SK-N-SH (cell line): ENCODE data around the gene CELF2. TPM values are rescaled to one million over a fixed set of nuclear protein-coding genes. Genes with fewer than 3 reads are reported as not detected.

Experiments
- CTCF ChIA-PET: fragments of 300-600, 350-600 bp; formaldehyde crosslinking; extraction: SDS; loops from one replicate; lab custom pipeline; 2021; lab: Yijun Ruan, JAX
- POLR2A ChIA-PET: fragments of 350-600 bp; sonication (Branson Sonifier 250); formaldehyde crosslinking; extraction: SDS; loops from one replicate; lab custom pipeline; 2020; ENCODE audit warnings: antibody characterized with exemption, inconsistent platforms; lab: Yijun Ruan, JAX
- DNase-seq: peaks from one replicate; pipeline ENCODE4 v3.0.0; 2012
- H2AFZ ChIP-seq: fragments of 200-600 bp; sonication (generic); 2 replicates; pipeline ENCODE4 v1.8.1; 2016; ENCODE audit warnings: antibody characterized with exemption, mild to moderate bottlenecking, low read depth
- H3F3A ChIP-seq: fragments of 200-600 bp; sonication (generic); replicated peaks from 2 replicates; pipeline ENCODE3; 2016; ENCODE audit warnings: antibody characterized with exemption, mild to moderate bottlenecking; ENCODE audit not compliant: insufficient read depth
- H3K27ac ChIP-seq, 2 experiments: fragments of 200-500 bp in 1 of 2; fragments of 200-600 bp in 1 of 2; sonication (Bioruptor generic) in 1 of 2; sonication (generic), shearing (Covaris generic) in 1 of 2; 2 replicates each; pipeline versions ENCODE4 v1.5.1 to v1.6.1; 2014 to 2016; ENCODE audit warnings: low read depth in 2 of 2, inconsistent platforms in 1 of 2, low read length in 1 of 2, mild to moderate bottlenecking in 1 of 2, mixed read lengths in 1 of 2
- H3K27me3 ChIP-seq: fragments of 200-600 bp; sonication (generic), shearing (Covaris generic); 2 replicates; pipeline ENCODE4 v1.6.1; 2016; ENCODE audit warnings: mixed run types; ENCODE audit not compliant: insufficient read depth
- H3K36me3 ChIP-seq, 2 experiments: fragments of 200-500 bp in 1 of 2; fragments of 200-600 bp in 1 of 2; sonication (Bioruptor generic) in 1 of 2; sonication (generic) in 1 of 2; replicated peaks in 1 of 2; 2 replicates each; pipeline versions ENCODE3 to v1.5.1; 2014 to 2016; ENCODE audit warnings: low read length in 1 of 2, mild to moderate bottlenecking in 1 of 2; ENCODE audit not compliant: insufficient read depth in 2 of 2, control insufficient read depth in 1 of 2
- H3K4me1 ChIP-seq, 2 experiments: fragments of 200-500 bp in 1 of 2; fragments of 200-600 bp in 1 of 2; sonication (Bioruptor generic) in 1 of 2; sonication (generic), shearing (Covaris generic) in 1 of 2; 2 replicates each; pipeline versions ENCODE4 v1.5.1 to v1.6.1; 2014 to 2016; ENCODE audit warnings: low read depth in 1 of 2, low read length in 1 of 2, mixed run types in 1 of 2; ENCODE audit not compliant: insufficient read depth in 2 of 2, control insufficient read depth in 1 of 2
- H3K4me2 ChIP-seq: fragments of 200-600 bp; sonication (generic), shearing (Covaris generic); 2 replicates; pipeline ENCODE4 v1.6.1; 2017; ENCODE audit warnings: mixed run types
- H3K4me3 ChIP-seq, 2 experiments: fragments of 200-500 bp in 1 of 2; fragments of 200-600 bp in 1 of 2; sonication (Bioruptor generic) in 1 of 2; sonication (generic), shearing (Covaris generic) in 1 of 2; 2 replicates each; pipeline versions ENCODE4 v1.5.1 to v1.8.1; 2014 to 2016; ENCODE audit warnings: low read depth in 2 of 2, inconsistent platforms in 1 of 2, low read length in 1 of 2, mild to moderate bottlenecking in 1 of 2, mixed read lengths in 1 of 2, moderate library complexity in 1 of 2
- H3K79me2 ChIP-seq: fragments of 200-600 bp; sonication (generic); 2 replicates; pipeline ENCODE4 v1.8.1; 2017; ENCODE audit warnings: mild to moderate bottlenecking; ENCODE audit not compliant: insufficient read depth
- H3K9ac ChIP-seq: fragments of 200-600 bp; sonication (generic); 2 replicates; pipeline ENCODE4 v1.6.1; 2017; ENCODE audit warnings: mixed run types
- H3K9me2 ChIP-seq: fragments of 200-600 bp; sonication (generic); 2 replicates; pipeline ENCODE4 v1.6.1; 2017; ENCODE audit warnings: mixed run types
- H3K9me3 ChIP-seq: fragments of 200-600 bp; sonication (generic); 2 replicates; pipeline ENCODE4 v1.6.1; 2017; ENCODE audit warnings: mixed run types, mild to moderate bottlenecking, moderate library complexity
- H4K20me1 ChIP-seq: fragments of 200-600 bp; sonication (generic); 2 replicates; pipeline ENCODE4 v1.6.1; 2017; ENCODE audit warnings: mild to moderate bottlenecking, mixed run types; ENCODE audit not compliant: insufficient read depth
- ELF1 ChIP-seq: IDR thresholded peaks from 2 replicates; pipeline ENCODE4 v1.4.0; 2012
- NRF1 ChIP-seq: IDR thresholded peaks from 2 replicates; pipeline ENCODE4 v1.6.1; 2012; ENCODE audit warnings: low read depth, mild to moderate bottlenecking, low read length
- RCOR1 ChIP-seq: fragments of 150-350 bp; IDR thresholded peaks from 2 replicates; pipeline ENCODE4 v1.6.1; 2017; ENCODE audit warnings: antibody characterized with exemption, low read length
- RFX5 ChIP-seq: IDR thresholded peaks from 2 replicates; pipeline ENCODE4 v1.6.1; 2012; ENCODE audit warnings: mild to moderate bottlenecking, improper control_type of control experiment, low read length
- SMC3 ChIP-seq: IDR thresholded peaks from 2 replicates; pipeline ENCODE4 v1.6.1; 2012; ENCODE audit warnings: low read depth, low read length, improper control_type of control experiment
- TAF1 ChIP-seq: IDR thresholded peaks from 2 replicates; pipeline ENCODE4 v1.6.1; 2012; ENCODE audit warnings: low read depth, mild to moderate bottlenecking, low read length, moderate library complexity, borderline replicate concordance
- WGBS: methylation state at CpG from one replicate; pipeline ENCODE4 v1.1.6; 2017; ENCODE audit warnings: low lambda C conversion rate; 5-methylcytosine and 5-hydroxymethylcytosine counted together
- polyA plus RNA-seq, 3 experiments: library from polyadenylated mRNA; depleted of rRNA; stranded (reverse); fragments of >200 nt; gene quantifications; 2 replicates each; pipeline ENCODE4 v1.2.3, GENCODE V29; 2012
- TF ChIP-seq, protein P1 (sequence below): fragments of 200-600 bp; sonication (generic); IDR thresholded peaks from 2 replicates; pipeline ENCODE4 v1.6.1; 2017; ENCODE audit warnings: antibody characterized with exemption, mild to moderate bottlenecking, moderate library complexity
- TF ChIP-seq, protein P2 (sequence below): IDR thresholded peaks from 2 replicates; pipeline ENCODE4; 2012
- TF ChIP-seq, protein P3 (sequence below): IDR thresholded peaks from 2 replicates; pipeline ENCODE4 v1.4.0; 2012; ENCODE audit warnings: low read depth

Gene CELF2
- polyA plus RNA-seq, 1 of the 3 experiments (the other 2 are of a cell fraction) = 0.03 TPM

DNA sequence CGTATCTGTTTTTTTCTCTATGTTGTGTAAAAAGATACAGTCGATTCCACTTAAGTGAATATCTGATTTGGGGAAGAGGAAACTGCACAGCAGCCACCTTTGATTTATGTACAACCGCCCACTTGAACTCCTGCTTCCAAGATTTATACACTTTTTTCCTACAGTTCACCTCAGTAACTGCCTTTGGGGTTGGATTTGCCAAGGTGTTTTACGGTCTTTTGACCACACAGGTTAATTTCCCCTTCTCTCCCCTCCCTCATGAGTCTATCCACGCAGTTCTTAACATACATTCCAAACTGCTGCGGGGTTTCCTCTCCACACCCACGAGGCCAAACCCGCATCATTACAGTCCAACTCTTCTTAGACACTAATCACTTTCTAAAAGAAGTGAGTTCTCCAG, 316.8 kb downstream of the CELF2 start:
- no peak for DNase-seq
- no peaks in the 10 kb centered on the region for H3K9me2 ChIP-seq
- no peak overlapping the region for H3K27ac ChIP-seq
- H3K4me2 ChIP-seq = no peak overlapping the region
- no peak overlapping the region for H3K9ac ChIP-seq
- no peaks in the 10 kb centered on the region for H3K36me3 ChIP-seq
- POLR2A ChIA-PET = no interaction called here
- no peaks in the 10 kb centered on the region for H3K79me2 ChIP-seq
- H2AFZ ChIP-seq = no peak overlapping the region
- no peaks in the 10 kb centered on the region for H4K20me1 ChIP-seq
- CTCF ChIA-PET = no interaction called here
- H3F3A ChIP-seq = no peaks in the 10 kb centered on the region
- TF ChIP-seq, protein P1, sequence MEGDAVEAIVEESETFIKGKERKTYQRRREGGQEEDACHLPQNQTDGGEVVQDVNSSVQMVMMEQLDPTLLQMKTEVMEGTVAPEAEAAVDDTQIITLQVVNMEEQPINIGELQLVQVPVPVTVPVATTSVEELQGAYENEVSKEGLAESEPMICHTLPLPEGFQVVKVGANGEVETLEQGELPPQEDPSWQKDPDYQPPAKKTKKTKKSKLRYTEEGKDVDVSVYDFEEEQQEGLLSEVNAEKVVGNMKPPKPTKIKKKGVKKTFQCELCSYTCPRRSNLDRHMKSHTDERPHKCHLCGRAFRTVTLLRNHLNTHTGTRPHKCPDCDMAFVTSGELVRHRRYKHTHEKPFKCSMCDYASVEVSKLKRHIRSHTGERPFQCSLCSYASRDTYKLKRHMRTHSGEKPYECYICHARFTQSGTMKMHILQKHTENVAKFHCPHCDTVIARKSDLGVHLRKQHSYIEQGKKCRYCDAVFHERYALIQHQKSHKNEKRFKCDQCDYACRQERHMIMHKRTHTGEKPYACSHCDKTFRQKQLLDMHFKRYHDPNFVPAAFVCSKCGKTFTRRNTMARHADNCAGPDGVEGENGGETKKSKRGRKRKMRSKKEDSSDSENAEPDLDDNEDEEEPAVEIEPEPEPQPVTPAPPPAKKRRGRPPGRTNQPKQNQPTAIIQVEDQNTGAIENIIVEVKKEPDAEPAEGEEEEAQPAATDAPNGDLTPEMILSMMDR = no peak
- TF ChIP-seq TAF1 = no peak
- TF ChIP-seq RFX5 = no peak
- TF ChIP-seq SMC3 = no peak
- TF ChIP-seq, protein P2, sequence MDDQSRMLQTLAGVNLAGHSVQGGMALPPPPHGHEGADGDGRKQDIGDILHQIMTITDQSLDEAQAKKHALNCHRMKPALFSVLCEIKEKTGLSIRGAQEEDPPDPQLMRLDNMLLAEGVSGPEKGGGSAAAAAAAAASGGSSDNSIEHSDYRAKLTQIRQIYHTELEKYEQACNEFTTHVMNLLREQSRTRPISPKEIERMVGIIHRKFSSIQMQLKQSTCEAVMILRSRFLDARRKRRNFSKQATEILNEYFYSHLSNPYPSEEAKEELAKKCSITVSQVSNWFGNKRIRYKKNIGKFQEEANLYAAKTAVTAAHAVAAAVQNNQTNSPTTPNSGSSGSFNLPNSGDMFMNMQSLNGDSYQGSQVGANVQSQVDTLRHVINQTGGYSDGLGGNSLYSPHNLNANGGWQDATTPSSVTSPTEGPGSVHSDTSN = no peak
- no peak for TF ChIP-seq NRF1
- H3K4me3 ChIP-seq = no peak overlapping the region
- H3K4me1 ChIP-seq = no peaks in the 10 kb centered on the region
- WGBS = 36% methylated on average over 8 of the region's 8 CpGs
- H3K27me3 ChIP-seq = no peaks in the 10 kb centered on the region
- H3K9me3 ChIP-seq = no peaks in the 10 kb centered on the region

DNA sequence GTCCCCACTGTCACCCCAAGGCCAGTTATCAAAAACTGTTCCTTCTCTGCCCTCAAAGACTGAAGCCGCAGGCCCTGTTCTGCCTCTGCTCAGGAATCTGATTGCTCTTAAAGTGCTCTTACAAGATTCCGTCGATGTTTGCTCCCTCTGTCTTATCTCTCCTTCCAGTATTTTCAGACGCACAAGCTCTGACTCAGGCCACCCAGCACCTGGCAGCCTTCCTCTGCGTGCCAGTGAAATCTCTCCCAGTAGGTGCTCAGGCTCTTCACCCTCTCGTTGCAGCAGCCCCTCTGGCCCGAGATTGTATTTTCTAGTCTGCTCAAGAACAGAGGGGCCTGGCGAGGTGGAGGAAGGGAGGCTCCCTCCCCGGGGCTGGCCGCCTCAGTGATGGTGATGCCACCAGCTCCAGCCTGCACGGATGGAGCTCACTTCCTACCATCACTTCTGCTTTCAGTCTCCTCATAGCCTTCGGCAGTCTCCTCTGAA, 317.5 kb downstream of the CELF2 start:
- DNase-seq = no peak
- Histone ChIP-seq H3K4me3 (no peak overlapping the region), H2AFZ (no peak overlapping the region), H3K4me2 (no peak overlapping the region), H3K9ac (no peak overlapping the region), H3K9me2 (no peaks in the 10 kb centered on the region), H3K4me1 (no peaks in the 10 kb centered on the region), H3K27me3 (no peaks in the 10 kb centered on the region), H3K27ac (no peak overlapping the region), H3F3A (no peaks in the 10 kb centered on the region), H3K36me3 (no peaks in the 10 kb centered on the region), H4K20me1 (no peaks in the 10 kb centered on the region), H3K79me2 (no peaks in the 10 kb centered on the region), H3K9me3 (no peaks in the 10 kb centered on the region)
- TF ChIP-seq RCOR1 (no peak), ELF1 (no peak)
- TF ChIP-seq, protein P2 = no peak
- TF ChIP-seq, protein P3, sequence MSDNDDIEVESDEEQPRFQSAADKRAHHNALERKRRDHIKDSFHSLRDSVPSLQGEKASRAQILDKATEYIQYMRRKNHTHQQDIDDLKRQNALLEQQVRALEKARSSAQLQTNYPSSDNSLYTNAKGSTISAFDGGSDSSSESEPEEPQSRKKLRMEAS = no peak
- 52% methylated on average over 12 of the region's 12 CpGs for WGBS
- ChIA-PET CTCF (no interaction called here), POLR2A (no interaction called here)
